Calu3 (cell line): ENCODE data around the gene KRT6A. TPM values are rescaled to one million over a fixed set of nuclear protein-coding genes. Genes with fewer than 3 reads are reported as not detected.
"Not testable (repeated sequence)": the region's sequence is repeated elsewhere in the genome, so short reads cannot be mapped to it uniquely, and the experiment has no call there.

Experiments used
- BruUV-seq: library from RNA; stranded (reverse); fragments of 400-500 nt; replicated peaks from 2 replicates; lab custom pipeline; 2021; lab: Mats Ljungman, UMichigan
- CTCF ChIA-PET: fragments of 300-600 bp; sonication (Branson Sonifier 250); formaldehyde crosslinking; loops from one replicate; lab custom pipeline; 2022; ENCODE audit warnings: antibody characterized with exemption; lab: Charles Lee
- DNase-seq: peaks from one replicate; pipeline ENCODE4 v3.0.0; 2022
- H3K27ac Mint-ChIP-seq: one replicate; pipeline ENCODE4 v1.8.0; 2022; ENCODE audit warnings: mixed read lengths; ENCODE audit not compliant: unreplicated experiment
- H3K27me3 Mint-ChIP-seq: one replicate; pipeline ENCODE4 v1.8.0; 2022; ENCODE audit warnings: mixed read lengths; ENCODE audit not compliant: unreplicated experiment
- H3K36me3 Mint-ChIP-seq: one replicate; pipeline ENCODE4 v1.8.0; 2022; ENCODE audit warnings: mild to moderate bottlenecking, moderate library complexity, mixed read lengths; ENCODE audit not compliant: insufficient read depth, unreplicated experiment
- H3K4me1 Mint-ChIP-seq: one replicate; pipeline ENCODE4 v1.8.0; 2022; ENCODE audit warnings: mild to moderate bottlenecking, low read depth, mixed read lengths; ENCODE audit not compliant: unreplicated experiment
- H3K4me3 Mint-ChIP-seq: one replicate; pipeline ENCODE4 v1.8.0; 2022; ENCODE audit warnings: mild to moderate bottlenecking, low read depth, moderate library complexity, mixed read lengths; ENCODE audit not compliant: unreplicated experiment
- H3K9me3 Mint-ChIP-seq: one replicate; pipeline ENCODE4 v1.8.0; 2022; ENCODE audit warnings: low read depth, mixed read lengths; ENCODE audit not compliant: unreplicated experiment
- intact Hi-C: fragments of 100-400 bp; cut with micrococcal nuclease; formaldehyde crosslinking; loops from one replicate; pipeline ENCODE4 v1.10.0; 2022; ENCODE audit not compliant: unreplicated experiment
- total RNA-seq: library from RNA; stranded (reverse); gene quantifications from 2 replicates; pipeline ENCODE4 v1.2.3, GENCODE V29; 2022
- TF ChIP-seq, protein P1 (sequence below): fragments of 200-600 bp; IDR thresholded peaks from one replicate; pipeline ENCODE4 v1.8.0; 2022; ENCODE audit warnings: antibody characterized with exemption; ENCODE audit not compliant: unreplicated experiment

The KRT6A gene
- total RNA-seq, 1 experiment from 2014 or later = 0.24 TPM

DNA sequence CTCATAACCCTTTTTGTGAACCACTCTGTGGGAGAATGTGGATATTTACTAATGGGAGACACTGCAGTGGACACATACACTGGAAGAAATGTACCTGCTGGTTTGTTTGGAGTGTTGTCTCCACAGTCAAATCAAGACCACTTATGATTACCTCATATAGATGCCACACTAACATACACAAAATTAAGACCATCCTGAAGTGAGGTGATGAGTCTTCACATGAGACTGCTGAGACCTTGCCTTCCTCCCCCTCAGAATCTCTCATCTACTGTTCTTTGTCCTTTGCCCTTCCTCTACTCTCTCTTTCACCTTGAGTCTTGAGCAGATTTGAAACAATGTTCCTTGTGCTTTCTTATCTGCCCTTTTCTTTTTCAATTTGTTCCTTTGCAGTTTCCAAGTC, 4.3 kb downstream of the KRT6A start:
- no TSS peak for BruUV-seq
- no peaks in the 10 kb centered on the region for H3K36me3 Mint-ChIP-seq
- H3K4me3 Mint-ChIP-seq = no peak overlapping the region
- peaks cover 92% of the 10 kb centered on the region for H3K27me3 Mint-ChIP-seq
- no peak for DNase-seq
- no peak overlapping the region for H3K27ac Mint-ChIP-seq
- H3K9me3 Mint-ChIP-seq = no peaks in the 10 kb centered on the region
- TF ChIP-seq, protein P1, sequence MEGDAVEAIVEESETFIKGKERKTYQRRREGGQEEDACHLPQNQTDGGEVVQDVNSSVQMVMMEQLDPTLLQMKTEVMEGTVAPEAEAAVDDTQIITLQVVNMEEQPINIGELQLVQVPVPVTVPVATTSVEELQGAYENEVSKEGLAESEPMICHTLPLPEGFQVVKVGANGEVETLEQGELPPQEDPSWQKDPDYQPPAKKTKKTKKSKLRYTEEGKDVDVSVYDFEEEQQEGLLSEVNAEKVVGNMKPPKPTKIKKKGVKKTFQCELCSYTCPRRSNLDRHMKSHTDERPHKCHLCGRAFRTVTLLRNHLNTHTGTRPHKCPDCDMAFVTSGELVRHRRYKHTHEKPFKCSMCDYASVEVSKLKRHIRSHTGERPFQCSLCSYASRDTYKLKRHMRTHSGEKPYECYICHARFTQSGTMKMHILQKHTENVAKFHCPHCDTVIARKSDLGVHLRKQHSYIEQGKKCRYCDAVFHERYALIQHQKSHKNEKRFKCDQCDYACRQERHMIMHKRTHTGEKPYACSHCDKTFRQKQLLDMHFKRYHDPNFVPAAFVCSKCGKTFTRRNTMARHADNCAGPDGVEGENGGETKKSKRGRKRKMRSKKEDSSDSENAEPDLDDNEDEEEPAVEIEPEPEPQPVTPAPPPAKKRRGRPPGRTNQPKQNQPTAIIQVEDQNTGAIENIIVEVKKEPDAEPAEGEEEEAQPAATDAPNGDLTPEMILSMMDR = no peak
- intact Hi-C loops = no loop called here
- CTCF ChIA-PET = interaction anchor here (0.6 kb wide), 1 partner anchor 178 kb away, joined by 3 read pairs; no protein-coding TSS in a partner anchor
- no peaks in the 10 kb centered on the region for H3K4me1 Mint-ChIP-seq

DNA sequence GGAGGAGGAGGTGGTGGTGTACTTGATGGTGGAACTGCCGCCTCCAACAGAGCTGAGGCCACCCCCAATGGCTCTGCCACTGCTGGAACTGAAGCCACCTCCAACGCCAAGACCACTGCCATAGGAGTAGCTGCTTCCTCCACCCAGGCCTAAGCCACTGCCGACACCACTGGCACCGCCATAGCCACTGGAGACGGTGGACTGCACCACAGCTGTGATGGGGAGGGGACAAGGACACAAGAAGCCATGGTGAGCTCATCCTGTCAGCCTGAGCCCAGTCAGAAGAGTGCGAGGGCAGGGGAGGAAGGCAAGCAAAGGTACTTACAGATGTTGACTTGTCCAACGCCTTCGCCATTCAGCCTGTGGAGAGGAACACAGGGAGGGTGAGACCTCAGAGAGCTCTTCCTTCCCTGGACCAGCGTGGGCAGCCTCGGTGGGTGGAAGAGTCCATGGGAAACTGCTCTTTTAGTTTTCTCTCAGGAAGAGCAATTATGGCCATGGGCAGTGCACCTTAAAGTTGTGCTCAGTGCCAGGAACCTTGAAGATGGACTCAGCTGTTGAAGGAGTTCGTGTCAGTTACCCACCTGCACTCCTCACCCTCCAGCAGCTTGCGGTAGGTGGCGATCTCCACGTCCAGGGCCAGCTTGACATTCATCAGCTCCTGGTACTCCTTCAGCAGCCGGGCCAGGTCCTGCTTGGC, 5.2 kb downstream of the KRT6A start:
- H3K36me3 Mint-ChIP-seq, H3K4me1 Mint-ChIP-seq, CTCF ChIA-PET, DNase-seq, H3K27ac Mint-ChIP-seq, H3K9me3 Mint-ChIP-seq, BruUV-seq, intact Hi-C loops, H3K4me3 Mint-ChIP-seq: not testable (repeated sequence)
- peaks cover 92% of the 10 kb centered on the region for H3K27me3 Mint-ChIP-seq

DNA sequence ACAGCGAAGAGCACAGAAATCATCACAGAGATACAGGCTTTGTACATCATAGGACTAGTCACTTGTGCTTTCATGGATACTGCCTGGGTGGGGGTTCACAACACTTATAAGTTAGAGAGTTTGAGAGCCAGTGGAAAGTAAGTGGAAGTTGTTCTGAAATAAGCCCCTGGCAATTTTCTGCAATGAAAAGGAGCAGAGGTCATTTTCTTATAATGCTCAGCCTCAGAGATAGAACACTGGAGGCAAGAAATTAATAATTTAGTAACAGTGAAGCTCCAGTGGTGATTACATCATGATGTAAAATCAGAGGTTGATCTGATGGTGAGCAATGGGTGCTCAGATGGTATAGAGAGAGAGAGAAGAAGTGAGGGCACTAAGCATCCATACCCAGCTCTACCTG, 5.8 kb downstream of the KRT6A start:
- peaks cover 88% of the 10 kb centered on the region for H3K27me3 Mint-ChIP-seq
- H3K9me3 Mint-ChIP-seq = no peaks in the 10 kb centered on the region
- DNase-seq = no peak
- CTCF ChIA-PET = no interaction called here
- TF ChIP-seq, protein P1 = no peak
- intact Hi-C loops = no loop called here
- H3K4me3 Mint-ChIP-seq = no peak overlapping the region
- no TSS peak for BruUV-seq
- no peak overlapping the region for H3K27ac Mint-ChIP-seq
- no peaks in the 10 kb centered on the region for H3K36me3 Mint-ChIP-seq
- no peaks in the 10 kb centered on the region for H3K4me1 Mint-ChIP-seq

DNA sequence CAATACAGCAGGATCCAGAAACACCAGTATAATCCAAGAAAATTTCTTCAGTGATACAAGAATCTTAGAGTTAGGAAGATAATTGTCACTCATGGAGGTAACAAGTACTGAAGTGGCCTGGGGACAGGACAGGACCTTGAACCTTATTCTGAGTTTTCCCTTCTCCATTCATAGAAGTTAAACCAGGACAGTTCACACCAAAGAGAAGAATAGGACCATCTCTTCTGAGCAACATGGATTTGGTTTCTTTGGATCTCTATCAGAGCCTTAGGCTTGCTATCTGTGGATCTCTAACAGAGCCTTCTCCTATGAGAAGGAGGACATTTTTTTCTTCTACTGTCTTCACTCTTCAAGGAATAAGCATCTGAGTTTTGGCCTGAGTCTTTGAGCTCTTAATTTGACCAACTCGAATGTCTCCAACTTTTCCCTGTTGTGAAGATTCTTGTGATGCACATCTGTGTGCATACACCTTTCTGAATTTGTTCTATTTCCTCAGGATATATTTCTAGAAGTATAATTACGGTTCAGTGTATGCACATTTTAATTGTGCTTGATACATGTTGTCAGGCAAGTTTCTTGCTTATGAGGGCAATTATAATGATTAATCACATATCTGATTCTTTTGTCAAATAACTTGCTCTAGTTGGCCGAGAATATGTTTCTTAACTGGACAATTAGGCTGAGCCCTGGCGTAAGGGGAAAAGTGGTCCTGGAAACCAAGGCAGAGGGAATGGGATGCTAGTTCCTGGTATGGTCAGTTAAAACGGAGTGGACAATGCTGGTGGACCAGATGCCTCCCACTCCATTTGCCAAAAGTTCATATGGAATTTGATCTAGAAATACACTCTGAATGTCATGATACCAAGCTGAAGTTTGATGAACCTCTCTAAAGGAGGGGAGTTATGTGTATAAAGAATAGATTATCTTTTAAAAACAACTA, 6.6 kb downstream of the KRT6A start:
- no peaks in the 10 kb centered on the region for H3K9me3 Mint-ChIP-seq
- DNase-seq = no peak
- no peaks in the 10 kb centered on the region for H3K36me3 Mint-ChIP-seq
- H3K4me3 Mint-ChIP-seq = no peak overlapping the region
- no TSS peak for BruUV-seq
- intact Hi-C loops = no loop called here
- TF ChIP-seq, protein P1 = no peak
- CTCF ChIA-PET = no interaction called here
- H3K4me1 Mint-ChIP-seq = no peaks in the 10 kb centered on the region
- peaks cover 80% of the 10 kb centered on the region for H3K27me3 Mint-ChIP-seq
- H3K27ac Mint-ChIP-seq = no peak overlapping the region
